Measurements from ENCODE around the gene LRRC23. TPM values are rescaled to one million over a fixed set of nuclear protein-coding genes. Genes with fewer than 3 reads are reported as not detected.

Gene LRRC23
- total RNA-seq, 4 donors from 2014 or later = 8.8 to 16.6 (median 13.6) TPM

DNA sequence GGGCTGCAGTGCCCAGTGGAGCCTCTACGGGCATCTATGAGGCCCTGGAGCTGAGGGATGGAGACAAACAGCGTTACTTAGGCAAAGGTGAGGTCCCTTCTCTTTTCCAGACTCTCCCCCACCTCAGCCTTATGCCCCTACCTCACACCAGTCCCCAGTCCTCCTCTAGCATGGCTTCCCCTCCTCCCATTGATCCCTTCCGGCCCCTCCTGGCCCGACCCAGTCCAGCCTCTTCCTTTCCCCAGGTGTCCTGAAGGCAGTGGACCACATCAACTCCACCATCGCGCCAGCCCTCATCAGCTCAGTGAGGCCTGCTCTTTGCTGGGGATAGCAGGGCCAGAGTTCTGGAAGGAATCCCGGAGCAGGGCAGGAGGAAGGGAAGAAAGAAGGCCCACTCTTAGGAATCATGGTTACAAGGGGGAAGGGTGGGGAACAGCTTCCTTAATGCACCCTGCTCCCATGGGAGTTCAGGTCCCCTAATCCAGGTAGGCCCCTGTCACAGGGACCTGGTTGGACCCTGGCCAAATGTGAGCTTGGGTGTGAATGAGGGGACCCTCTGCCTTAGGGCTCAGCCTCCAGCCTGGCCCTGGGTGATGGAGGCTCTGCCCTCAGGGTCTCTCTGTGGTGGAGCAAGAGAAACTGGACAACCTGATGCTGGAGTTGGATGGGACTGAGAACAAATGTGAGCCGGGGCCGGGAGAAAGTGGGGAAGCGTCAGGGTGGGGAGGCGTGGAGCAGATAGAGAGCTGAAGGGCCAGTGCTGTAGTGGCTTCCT lies 12.0 kb downstream of the LRRC23 start:
- peaks cover 0 to 56% of the 10 kb centered on the region in 2 donors for H3K36me3 ChIP-seq
- 83 to 89% methylated on average over 2 to 6 of the region's 11 CpGs for whole genome bisulfite sequencing, 2 donors (ENCODE audit: low coverage in 1 of 2)
- no peak for TF ChIP-seq POLR2AphosphoS5 (IDR thresholded peaks at IDR 0.05)
- TF ChIP-seq, protein P1, sequence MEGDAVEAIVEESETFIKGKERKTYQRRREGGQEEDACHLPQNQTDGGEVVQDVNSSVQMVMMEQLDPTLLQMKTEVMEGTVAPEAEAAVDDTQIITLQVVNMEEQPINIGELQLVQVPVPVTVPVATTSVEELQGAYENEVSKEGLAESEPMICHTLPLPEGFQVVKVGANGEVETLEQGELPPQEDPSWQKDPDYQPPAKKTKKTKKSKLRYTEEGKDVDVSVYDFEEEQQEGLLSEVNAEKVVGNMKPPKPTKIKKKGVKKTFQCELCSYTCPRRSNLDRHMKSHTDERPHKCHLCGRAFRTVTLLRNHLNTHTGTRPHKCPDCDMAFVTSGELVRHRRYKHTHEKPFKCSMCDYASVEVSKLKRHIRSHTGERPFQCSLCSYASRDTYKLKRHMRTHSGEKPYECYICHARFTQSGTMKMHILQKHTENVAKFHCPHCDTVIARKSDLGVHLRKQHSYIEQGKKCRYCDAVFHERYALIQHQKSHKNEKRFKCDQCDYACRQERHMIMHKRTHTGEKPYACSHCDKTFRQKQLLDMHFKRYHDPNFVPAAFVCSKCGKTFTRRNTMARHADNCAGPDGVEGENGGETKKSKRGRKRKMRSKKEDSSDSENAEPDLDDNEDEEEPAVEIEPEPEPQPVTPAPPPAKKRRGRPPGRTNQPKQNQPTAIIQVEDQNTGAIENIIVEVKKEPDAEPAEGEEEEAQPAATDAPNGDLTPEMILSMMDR (IDR thresholded peaks at IDR 0.05) = no peak
- TF ChIP-seq POLR2A (IDR thresholded peaks at IDR 0.05) = no peak
- no peak for TF ChIP-seq EP300 (IDR thresholded peaks at IDR 0.05)

DNA sequence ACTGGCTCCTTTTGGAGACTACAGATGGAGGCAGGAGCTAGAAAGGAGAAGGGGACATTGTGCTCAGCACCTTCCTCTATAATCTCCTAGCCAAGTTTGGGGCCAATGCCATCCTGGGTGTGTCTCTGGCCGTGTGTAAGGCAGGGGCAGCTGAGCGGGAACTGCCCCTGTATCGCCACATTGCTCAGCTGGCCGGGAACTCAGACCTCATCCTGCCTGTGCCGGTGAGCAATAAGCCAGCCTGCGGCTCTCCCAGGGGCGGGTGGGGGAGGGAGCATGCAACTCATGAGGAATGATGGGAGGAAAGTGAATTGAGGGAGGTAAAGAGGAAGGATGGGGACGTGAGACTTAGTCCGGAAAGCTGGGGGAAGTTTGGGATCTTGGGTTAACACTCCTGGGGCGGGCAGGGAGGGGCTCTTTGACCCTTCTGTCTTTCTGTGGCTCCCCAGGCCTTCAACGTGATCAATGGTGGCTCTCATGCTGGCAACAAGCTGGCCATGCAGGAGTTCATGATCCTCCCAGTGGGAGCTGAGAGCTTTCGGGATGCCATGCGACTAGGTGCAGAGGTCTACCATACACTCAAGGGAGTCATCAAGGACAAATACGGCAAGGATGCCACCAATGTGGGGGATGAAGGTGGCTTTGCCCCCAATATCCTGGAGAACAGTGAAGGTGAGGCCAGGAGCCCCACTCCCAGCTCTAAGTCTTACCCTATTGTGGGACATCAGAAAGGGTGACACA lies 13.0 kb downstream of the LRRC23 start:
- Histone ChIP-seq H3K4me1 (peaks cover 0 to 31% (median 15%) of the 10 kb centered on the region in 3 donors), H3K4me3 (no peak overlapping the region), H3K9me3 (no peaks in the 10 kb centered on the region), H3K36me3 (peaks cover 0 to 66% of the 10 kb centered on the region in 2 donors), H3K27me3 (no peaks in the 10 kb centered on the region), H3K27ac (peak overlapping the region in 1 of 4 donors; percentile 91)
- 66% methylated on average over 3 of the region's 14 CpGs; no CpG with 5 or more reads in 1 of the 2 donors for WGBS, 2 donors (ENCODE audit: low coverage in 1 of 2)
- no peak for ATAC-seq
- TF ChIP-seq, protein P1 (IDR thresholded peaks at IDR 0.05) = no peak
- TF ChIP-seq POLR2A (IDR thresholded peaks at IDR 0.05) = no peak
- no peak for TF ChIP-seq EP300 (IDR thresholded peaks at IDR 0.05)
- TF ChIP-seq POLR2AphosphoS5 (IDR thresholded peaks at IDR 0.05) = no peak

More for the DNA sequence above, 12.0 kb downstream of the LRRC23 start:
- H3K27ac ChIP-seq = peak overlapping the region in 2 of 4 donors; percentile 91 to 92
- no peaks in the 10 kb centered on the region for H3K27me3 ChIP-seq
- H3K4me3 ChIP-seq = no peak overlapping the region
- H3K9me3 ChIP-seq = no peaks in the 10 kb centered on the region
- H3K4me1 ChIP-seq = peaks cover 0 to 31% (median 15%) of the 10 kb centered on the region in 3 donors
- no peak for ATAC-seq

DNA sequence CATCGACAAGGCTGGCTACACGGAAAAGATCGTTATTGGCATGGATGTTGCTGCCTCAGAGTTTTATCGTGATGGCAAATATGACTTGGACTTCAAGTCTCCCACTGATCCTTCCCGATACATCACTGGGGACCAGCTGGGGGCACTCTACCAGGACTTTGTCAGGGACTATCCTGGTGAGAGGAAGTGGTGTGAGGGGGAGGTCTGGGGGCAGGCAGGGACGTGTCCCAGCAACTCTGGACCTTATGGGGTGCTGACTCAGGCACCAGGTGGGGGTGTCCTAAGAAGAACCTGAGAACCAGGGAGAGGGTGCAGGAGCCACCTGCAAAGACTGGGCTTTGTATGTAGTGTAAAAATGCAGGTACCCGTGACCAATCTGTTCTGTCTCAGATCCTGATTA lies 15.0 kb downstream of the LRRC23 start:
- Histone ChIP-seq H3K9me3 (no peaks in the 10 kb centered on the region), H3K4me3 (no peak overlapping the region), H3K27ac (no peak overlapping the region), H3K27me3 (no peaks in the 10 kb centered on the region), H3K36me3 (peaks cover 0 to 79% of the 10 kb centered on the region in 2 donors), H3K4me1 (peaks cover 1 to 33% (median 14%) of the 10 kb centered on the region in 3 donors)
- TF ChIP-seq, protein P1 (IDR thresholded peaks at IDR 0.05) = no peak
- no peak for TF ChIP-seq EP300 (IDR thresholded peaks at IDR 0.05)
- ATAC-seq = no peak
- 59% methylated on average over 6 of the region's 7 CpGs; no CpG with 5 or more reads in 1 of the 2 donors for WGBS, 2 donors (ENCODE audit: low coverage in 1 of 2)

DNA sequence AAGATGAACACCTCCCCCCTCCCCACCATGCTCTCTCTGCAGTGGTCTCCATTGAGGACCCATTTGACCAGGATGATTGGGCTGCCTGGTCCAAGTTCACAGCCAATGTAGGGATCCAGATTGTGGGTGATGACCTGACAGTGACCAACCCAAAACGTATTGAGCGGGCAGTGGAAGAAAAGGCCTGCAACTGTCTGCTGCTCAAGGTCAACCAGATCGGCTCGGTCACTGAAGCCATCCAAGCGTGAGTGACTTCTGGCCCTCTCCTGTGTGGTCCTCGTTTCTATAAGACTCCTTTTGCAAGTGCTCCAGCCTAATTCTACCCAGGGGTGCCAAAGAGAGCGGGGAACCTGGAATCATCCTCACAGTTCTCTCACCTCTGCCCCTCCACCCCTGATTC lies 16.9 kb downstream of the LRRC23 start:
- 69 to 74% methylated on average over 3 to 5 of the region's 7 CpGs for WGBS, 2 donors (ENCODE audit: low coverage in 1 of 2)
- TF ChIP-seq EP300 (IDR thresholded peaks at IDR 0.05) (no peak), POLR2AphosphoS5 (IDR thresholded peaks at IDR 0.05) (no peak), POLR2A (IDR thresholded peaks at IDR 0.05) (no peak)
- TF ChIP-seq, protein P1 (IDR thresholded peaks at IDR 0.05) = no peak
- no peak overlapping the region for H3K4me3 ChIP-seq
- ATAC-seq = no peak
- no peak overlapping the region for H3K27ac ChIP-seq
- H3K4me1 ChIP-seq = peaks cover 9 to 33% (median 16%) of the 10 kb centered on the region in 3 donors
- H3K36me3 ChIP-seq = peaks cover 0 to 73% of the 10 kb centered on the region in 2 donors
- H3K27me3 ChIP-seq = no peaks in the 10 kb centered on the region
- H3K9me3 ChIP-seq = no peaks in the 10 kb centered on the region
